HG02763 (cell line): ENCODE measurements around the gene CYB5B.
"Not testable (repeated sequence)": the region's sequence is repeated elsewhere in the genome, so short reads cannot be mapped to it uniquely, and the experiment has no call there.

Experiments used
- ATAC-seq: cut with Tn5 transposase; IDR thresholded peaks from one replicate; pipeline ENCODE4 v1.9.1; 2021; ENCODE audit warnings: mild to moderate bottlenecking, moderate library complexity; ENCODE audit not compliant: unreplicated experiment

CYB5B gene

DNA sequence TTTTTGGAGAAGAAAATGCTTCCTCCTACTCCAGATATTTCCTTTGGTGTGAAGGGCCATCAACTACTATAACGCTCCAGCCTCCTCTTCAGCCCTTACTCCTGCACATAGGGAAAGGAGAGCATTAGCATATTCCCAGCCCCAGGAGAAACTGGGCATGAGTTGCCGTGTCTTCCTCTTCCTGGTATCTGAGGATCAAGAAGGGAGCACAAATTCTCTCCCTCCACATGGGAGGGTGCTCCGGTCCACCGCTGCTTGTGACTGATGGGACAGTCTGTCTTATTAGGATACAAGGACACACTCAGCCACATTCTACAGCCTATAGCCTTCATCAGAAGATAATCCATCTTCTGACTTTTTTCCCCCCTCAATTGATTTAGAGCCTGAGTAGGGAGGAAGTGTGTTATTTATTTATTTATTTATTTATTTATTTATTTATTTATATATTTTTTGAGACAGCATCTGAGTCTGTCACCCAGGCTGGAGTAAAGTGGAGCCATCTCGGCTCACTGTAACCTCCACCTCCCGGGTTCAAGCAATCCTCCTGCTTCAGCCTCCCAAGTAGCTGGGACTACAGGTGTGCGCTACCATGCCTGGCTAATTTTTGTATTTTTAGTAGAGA lies 16.6 kb upstream of the CYB5B start:
- ATAC-seq = no peak

DNA sequence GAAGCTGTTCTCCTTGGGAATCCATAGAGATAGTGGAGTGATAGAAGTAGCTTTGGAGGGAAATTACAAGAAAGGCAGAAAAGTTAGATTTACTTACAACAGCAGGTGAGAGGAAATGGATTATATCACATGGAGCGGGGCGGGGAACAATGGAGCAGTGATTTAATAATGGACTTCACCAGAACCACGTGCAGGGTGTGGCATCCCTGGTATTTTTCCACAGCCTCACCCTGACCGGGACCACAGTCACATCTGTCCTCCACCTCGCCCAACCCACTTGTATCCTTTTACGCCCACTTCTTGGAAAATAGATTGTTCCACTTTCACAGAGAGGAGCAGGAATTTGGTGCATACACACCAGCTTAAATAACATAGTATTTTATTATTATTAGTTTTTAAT lies 15.9 kb upstream of the CYB5B start:
- no peak for ATAC-seq

DNA sequence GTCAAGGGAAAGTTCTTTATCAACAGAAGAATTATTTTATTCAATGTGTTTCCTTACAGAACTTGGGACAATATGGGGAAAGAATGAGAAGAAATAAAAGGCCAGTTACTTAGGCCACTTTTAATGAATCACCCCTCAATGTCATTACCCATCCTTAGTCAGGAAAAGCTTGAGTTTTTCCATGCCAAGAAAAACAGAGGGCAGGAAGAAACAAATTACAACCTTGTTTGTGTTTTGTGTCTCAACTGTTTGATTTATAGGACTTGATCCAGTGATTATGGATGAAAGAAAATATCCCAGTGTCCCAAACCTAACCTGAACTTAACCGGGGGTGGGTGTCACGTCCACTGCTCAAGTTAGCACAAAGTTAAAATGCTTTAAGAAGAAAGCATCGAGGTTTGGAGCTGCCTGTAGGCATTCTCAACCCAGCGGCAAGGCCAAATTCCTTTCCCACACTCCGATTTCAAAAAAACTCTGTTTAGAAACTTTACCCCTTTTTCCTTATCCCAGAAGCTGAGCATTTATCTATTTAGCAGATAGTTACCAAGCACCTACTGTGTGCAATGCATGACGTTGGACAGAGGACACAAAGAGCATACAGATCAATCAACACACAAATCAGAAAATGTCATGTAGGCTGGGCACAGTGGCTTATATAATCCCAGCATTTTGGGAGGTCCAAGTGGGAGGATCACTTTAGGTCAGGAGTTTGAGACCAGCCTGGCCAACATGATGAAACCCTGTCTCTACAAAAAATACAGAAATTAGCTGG lies 14.0 kb upstream of the CYB5B start:
- no peak for ATAC-seq

DNA sequence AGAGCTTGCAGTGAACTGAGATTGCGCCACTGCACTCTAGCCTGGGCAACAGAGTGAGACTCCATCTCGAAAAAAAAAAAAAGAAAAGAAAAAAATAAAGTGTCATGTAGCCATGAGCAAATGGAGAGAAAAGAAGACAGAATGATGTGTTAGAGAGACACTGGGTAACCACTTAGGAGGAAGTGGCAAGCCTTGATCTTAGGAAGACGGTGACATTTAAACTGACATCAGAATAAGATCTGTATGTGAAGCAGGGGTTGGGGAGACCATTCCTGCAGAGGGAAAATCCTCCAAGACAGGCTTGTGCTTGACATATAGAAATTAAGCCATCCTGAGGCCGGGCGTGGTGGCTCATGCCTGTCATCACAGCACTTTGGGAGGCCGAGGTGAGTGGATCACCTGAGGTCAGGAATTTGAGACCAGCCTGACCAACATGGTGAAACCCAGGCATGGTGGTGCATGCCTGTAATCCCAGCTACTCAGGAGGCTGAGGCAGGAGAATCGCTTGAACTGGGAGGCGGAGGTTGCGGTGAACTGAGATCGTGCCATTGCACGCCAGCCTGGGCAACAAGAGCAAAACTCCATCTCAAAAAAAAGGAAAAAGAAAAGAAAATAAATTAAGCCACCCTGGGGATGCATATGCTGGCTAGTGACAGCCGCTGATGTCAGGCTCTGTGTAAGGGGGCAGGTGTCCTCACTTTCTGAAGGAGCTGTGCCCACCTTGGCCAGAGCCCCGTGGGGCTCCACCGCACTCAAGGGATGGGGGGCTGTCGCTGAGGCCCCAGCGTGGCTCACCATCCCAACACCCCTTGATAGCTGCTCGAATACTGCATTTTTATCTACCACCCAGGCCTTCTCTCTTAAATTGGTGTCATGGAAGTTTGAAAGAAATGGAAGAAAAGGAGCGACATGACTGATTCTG lies 13.1 kb upstream of the CYB5B start:
- ATAC-seq = no peak

DNA sequence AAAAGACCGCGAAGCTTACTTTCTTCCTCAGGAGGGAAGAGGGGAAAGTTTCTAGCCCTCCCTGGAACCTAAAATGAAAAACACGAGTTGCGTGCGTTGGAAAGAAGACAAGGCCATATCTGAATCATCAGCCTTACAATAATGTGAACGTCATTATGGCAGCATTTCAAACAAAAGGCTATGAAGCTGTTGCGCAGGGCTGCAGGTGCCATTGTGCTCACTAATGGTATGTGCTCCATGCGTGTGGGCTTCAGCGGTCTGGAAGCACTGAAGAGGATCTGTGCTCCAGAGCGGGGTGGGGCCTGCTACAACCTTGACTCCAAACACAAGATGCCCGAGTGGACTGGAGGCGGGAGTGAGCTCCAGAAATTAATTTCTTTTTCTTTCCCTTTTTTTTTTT lies 12.1 kb upstream of the CYB5B start:
- no peak for ATAC-seq

DNA sequence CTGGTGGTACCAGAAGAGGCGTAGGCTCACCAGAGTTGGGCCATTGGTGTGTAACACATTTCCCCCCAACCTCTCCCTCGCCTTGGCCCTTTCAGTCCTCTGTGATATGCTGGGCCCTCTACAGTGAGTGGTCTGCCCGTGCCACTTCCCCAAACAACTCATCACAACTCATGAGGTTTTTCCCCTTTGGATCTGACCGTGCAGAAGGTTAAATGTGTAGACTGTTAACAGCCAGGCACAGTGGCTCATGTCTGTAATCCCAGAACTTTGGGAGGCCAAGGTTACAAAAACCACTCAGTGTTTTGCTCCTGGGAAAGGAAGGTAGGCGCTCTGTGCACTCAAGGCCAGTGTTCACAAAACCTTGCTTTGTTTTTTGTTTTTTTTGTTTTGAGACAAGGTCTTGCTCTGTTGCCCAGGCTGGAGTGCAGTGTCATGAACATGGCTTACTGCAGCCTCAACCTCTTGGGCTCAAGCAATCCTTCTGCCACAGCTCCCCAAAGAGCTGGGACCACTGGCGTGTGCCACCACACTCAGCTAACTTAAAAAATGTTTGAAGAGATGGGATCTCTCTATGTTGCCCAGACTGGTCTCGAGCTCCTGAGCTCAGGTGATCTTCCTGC lies 11.3 kb upstream of the CYB5B start:
- ATAC-seq = no peak

DNA sequence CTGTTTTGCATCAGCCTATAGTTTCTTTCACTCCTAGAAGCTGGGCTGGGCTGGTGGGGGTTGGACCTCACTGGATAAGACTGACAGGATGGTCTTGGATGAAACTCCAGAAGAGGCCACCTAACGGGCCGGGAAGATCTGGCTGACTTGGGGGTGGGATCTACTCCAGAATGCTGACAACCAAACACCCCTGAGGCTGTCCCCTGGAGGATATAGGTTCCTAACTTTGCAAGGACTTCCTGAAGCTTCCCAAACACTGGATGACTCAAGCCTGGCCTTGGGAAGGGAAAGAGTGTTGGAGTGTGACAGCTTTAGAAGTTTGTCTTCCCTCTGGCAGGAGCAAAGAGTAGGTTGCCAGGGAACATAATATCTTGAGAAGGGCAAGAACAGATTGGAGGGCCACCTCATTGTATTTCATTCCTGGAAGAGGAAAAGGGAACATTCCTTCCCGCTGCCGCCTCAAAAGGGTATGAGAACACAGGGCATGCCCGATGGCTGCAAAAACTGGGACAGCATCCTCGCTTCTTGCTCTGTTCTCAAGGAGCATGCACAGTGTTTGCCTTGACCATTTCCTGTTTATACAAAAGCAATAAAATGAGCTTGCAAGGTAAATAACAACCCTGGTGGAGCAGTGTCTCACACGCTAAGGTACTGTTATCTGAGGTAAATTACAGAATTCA lies 6.8 kb upstream of the CYB5B start:
- ATAC-seq = no peak

DNA sequence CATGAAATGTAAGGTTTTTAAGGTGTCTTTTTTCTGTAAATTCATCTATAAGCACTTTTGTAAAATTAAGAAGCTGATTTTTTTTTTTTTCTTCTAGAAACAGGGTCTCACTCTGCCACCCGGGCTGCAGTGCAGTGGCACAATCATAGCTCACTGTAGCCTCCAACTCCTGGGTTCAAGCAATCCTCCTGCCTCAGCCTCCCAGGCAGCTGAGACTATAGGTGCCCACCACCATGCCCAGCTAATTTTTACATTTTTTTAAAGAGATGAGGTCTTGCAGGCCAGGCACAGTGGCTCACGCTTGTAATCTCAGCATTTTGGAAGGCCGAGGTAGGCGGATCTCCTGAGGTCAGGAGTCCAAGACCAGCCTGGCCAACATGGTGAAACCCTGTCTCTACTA lies 4.5 kb upstream of the CYB5B start:
- ATAC-seq = no peak

DNA sequence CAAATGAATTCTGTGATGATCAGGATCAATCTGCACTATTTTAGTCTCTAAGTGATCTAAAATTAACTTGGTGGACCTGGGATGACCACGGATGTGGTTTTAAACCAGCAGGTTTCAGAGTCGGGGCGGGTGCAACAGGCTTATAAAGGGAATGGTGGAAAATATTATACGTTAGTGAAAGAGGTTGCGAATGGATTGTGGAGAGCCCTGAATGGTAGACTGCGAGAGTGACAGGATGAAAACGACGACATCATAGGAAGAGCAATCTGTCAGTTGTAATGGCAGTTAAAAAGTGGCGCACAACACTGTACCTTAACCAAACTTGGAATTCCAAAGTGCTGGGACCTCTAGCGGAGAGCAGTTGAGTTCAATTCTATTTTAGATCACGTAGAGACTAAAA lies 1.2 kb upstream of the CYB5B start:
- ATAC-seq = no peak

DNA sequence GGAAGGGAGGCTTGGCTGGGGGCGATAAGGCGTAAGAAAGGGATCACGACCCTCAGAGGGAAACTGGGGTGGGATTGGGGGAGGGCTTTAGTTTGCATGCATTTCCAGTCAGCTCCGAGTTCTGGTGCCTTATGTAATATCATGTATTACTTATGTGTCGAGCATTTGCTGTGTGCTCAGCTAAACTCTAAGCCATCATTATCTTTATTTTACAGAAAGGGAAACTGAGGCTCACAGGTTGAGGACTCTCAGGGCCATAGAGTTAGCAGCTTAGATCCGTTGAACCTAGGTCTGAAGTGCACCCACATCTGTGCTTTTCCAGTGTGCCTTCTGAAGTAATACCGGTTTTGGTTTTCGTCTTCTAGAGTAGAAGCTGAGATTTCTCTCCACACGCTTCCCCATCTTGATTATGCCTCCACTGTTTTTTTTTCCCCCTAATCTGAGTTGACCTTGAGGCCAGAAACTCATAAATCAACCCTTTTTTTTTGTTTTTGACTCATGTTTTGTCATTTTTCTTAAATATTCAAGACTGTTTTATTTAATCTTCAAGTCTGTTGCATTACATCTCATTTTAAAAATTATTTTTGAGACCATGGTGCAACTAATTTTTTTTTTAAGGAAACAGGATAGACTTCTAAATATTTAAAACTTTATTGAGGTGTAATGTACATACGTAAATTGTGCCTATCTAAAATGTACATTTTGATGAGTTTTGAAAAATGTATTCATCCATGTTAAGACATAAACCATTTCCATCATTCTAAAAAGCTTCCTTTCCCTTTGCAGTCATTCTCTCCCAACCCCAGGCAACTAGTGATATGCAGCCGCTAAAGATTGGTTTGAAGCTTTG lies 741 bp downstream of the CYB5B start:
- ATAC-seq = no peak

DNA sequence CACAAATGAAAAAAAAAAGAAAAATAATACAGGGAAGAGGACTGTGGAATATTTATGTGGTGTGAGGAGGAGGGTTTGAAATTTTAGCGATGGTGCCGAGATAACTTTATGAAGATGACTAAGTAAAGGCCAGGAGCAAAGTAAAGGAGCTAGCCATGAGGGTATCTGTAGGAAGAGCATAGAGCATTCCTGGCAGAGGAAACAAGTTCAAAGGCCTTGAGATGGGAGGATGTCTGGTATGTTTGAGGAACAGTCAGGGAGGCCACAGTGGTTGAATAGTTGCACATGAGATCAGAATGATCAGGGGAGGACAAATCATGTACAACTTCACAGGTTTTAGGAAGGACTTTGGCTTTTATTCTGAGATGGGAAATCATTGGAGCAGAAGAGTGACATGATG lies 4.2 kb downstream of the CYB5B start:
- ATAC-seq = no peak

DNA sequence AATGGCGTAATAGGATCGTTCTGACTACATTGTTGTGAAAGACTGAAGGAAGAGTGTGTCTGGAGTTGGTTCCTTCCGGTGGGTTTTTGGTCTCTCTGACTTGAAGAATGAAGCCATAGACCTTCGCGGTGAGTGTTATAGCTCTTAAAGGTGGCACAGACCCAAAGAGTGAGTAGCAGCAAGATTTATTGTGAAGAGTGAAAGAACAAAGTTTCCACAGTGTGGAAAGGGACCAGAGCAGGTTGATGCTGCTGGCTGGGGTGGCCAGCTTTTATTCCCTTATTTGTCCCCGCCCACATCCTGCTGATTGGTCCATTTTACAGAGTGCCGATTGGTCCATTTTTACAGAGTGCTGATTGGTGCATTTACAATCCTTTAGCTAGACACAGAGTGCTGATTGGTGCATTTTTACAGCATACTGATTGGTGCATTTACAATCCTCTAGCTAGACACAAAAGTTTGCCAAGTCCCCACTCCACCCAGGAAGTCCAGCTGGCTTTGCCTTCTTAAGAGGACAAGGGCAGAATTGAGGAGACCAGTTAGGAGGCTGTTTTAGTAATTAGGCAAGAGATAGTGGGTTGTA lies 4.7 kb downstream of the CYB5B start:
- ATAC-seq = not testable (repeated sequence)

DNA sequence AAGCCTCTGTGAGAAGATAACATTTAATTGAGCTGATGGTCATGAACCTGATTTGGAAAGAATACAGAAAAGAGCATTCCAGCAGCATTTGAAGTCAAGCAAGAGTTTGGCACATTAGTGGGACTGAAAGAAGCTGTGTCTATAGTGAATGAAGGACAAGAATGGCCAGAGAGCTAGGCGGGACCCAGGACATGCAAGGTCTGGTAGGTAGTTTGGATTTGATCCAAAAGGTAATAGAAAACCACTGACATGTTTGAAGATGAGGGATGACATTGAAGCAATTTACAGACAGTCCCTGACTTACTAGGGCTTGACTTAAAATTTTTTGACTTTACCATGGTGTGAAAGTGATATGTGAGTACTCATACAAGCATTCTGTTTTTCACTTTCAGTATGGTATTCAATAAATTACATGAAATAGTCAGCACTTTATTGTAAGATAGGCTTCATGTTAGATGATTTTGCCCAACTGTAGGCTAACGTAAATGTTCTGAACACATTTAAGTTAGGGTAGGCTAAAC lies 7.6 kb downstream of the CYB5B start:
- no peak for ATAC-seq

DNA sequence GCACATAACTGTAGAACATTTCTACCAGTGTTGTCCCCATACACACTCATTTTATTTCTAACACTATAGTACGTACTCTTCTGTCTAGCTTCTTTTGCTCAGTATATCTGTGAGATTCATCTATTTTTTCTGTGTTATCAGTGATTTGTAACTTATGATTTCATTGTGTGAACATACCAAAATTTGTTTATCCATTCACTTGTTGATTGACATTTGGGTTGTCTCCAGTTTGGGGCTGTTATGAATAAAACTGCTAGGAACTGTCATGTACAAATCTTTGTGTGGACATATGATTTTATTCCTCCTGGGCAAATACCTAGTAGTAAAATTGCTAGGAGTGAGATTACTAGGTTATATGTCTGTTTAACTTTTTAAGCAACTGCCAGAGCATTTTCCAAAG lies 9.6 kb downstream of the CYB5B start:
- ATAC-seq = no peak

DNA sequence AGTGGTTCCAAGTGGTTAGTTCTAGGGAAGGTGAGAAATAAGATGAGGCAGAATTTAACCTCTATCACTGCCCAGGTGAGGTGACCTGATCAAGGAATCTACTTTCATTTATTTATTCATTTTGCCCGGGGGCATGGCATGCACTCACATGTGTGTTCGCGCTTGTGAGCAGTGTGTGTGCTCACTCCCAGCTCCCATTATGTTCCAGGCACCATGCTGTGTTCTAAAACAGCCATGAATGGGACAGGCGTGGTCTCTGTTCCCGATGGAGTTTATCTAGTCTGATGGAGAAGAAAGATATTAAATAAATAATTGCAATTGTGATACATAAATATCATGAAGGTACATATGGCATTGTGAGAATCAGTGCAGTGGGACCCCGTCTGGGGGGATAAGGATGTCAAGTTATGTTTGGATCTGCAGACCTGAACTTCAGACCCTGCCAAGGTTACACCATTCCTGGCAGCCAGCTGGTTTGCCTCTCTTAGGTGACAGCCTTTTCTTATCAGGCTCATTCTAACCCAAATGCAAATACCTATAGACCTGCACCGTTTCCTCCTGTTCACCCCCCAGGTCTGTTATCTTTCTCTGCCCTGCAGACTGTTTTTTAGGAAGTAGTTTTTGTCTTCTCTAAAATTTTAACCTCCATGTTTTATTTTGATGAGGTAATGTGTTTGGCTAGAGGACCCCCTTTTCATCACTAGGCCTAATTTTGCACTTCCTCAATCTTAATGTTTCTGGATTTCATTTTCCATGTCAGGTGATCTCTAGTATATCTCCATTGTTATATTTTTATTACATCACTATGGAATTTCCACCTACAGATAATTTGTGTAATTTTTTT lies 11.8 kb downstream of the CYB5B start:
- no peak for ATAC-seq

DNA sequence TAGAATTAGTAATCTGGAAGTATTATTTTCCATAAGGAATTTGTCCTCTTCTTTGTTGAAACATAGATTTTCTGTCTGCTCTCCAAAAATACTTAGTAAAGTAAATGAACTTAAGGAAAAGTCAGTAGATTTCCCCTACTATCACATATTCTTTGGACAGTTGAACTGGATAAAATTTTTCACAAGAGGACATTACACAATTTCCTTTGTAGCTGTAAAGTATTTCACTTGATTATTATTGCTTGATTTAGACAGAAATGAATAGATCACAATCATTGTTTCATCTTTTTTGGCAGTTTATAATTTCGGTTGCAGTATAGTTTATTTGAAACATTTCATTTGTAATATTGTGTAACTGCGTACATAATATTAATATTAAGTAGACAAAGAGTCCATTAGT lies 12.5 kb downstream of the CYB5B start:
- no peak for ATAC-seq

DNA sequence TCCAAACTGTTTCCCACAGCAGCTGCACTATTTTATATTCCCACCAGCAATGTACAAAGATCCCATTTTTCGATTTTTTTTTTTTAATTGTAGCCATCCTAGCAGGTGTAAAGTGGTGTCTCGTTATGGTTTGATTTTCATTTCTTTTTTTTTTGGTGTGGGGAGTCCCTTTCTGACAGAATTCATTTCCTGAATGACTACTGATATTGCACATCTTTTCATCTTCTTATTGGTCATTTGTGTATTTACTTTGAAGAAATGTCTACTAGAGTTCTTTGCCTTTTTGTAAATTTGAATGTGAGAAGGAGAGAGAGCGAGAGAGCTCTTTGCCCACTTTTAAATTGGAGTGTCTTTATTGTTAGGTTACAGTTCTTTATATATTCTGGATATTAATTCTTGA lies 14.0 kb downstream of the CYB5B start:
- no peak for ATAC-seq

DNA sequence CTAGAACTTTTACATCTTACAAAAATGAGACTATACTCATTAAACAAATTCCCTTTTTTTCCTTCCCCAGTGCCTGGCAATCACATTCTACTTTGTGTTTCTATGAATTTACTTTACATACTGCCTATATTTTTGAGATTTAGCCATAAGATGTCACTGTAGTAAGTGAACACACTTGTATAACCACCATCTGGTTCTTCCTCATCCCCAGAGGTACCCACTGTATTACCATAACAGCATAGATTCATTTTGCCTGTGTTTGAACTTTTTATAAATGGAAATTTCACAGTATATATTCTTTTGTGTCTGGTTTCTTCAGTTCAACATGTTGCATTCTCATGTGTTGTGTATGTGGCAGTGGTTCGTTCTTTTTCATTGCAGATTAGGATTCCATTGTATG lies 15.8 kb downstream of the CYB5B start:
- ATAC-seq = no peak
